HG03039 (cell line): Measurements from ENCODE around the gene LEFTY2.
"Not testable (repeated sequence)": the region's sequence is repeated elsewhere in the genome, so short reads cannot be mapped to it uniquely, and the experiment has no call there.

ENCODE experiments used
- ATAC-seq: cut with Tn5 transposase; IDR thresholded peaks from one replicate; pipeline ENCODE4 v1.9.1; 2021; ENCODE audit warnings: mild to moderate bottlenecking, moderate library complexity; ENCODE audit not compliant: unreplicated experiment

Gene LEFTY2

GRCh38 chr1:225954753-225955152 lies 13.7 kb upstream of the LEFTY2 start:
- ATAC-seq, result no peak

- no peak for ATAC-seq
These were observed 12.3 kb upstream of the LEFTY2 start for GRCh38 chr1:225953315-225953714.

- no peak for ATAC-seq
These were observed 10.0 kb upstream of the LEFTY2 start for GRCh38 chr1:225950905-225951497.

GRCh38 chr1:225949041-225949440 lies 8.0 kb upstream of the LEFTY2 start:
- ATAC-seq, result no peak

DNA sequence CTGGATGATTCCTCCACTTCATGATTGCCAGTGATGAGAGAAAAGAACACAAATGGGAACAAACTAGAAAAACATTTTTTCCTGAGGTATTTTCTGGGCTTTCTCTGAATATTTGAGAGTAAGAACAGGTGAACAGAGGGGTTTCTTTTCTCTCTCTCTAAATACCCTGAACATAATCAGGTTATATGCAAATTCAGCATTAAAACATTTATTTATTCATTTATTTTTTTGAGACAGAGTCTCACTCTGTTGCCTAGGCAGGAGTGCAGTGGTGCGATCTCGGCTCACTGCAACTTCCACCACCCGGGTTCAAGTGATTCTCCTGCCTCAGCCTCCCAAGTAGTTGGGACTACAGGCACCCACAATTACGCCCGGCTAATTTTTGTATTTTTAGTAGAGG lies 5.8 kb upstream of the LEFTY2 start:
- ATAC-seq, result no peak

- ATAC-seq, result no peak
These were observed 5.1 kb upstream of the LEFTY2 start for GRCh38 chr1:225946082-225946620.

DNA sequence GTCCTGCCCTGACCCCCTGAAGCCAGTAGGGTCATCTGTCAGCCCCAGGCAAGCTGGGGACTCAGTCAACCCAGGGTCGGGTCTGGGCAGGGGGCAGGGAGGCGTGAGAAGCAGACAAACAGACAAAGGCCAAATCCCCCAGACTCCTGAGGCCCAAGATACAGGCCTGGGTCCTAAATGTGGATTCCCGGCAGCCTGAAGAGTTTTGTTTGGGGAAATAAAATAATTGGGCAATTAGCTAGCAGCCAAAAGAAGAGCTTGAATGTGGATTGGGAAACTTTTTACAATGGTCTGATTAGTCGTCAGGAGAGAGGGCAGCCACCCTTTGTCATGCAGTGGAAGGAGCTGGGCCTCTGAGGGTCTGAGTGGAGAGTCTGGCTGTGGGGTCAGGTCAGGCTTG lies 4.5 kb upstream of the LEFTY2 start:
- no peak for ATAC-seq

- ATAC-seq, result no peak
These were observed 3.9 kb upstream of the LEFTY2 start for GRCh38 chr1:225944951-225945350.

DNA sequence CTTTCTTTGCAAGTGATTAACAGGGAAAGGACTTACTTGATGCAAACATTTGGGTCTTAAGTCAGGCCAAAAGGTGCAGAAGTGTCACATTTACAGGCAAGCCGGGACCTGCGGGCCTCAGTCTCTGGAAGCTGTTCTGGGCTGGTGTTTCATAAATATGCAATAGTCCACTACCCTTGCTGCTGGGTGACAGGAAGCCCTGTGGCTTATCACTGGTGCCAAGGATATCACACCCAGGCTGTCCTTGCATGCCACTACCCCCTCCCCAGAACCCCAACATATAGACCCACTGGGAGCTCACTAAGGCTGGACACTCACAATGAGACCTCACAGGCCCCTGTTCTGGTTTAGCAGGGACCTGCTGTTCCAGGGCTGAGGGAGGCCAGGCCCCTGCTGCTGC lies 3.4 kb upstream of the LEFTY2 start:
- no peak for ATAC-seq

DNA sequence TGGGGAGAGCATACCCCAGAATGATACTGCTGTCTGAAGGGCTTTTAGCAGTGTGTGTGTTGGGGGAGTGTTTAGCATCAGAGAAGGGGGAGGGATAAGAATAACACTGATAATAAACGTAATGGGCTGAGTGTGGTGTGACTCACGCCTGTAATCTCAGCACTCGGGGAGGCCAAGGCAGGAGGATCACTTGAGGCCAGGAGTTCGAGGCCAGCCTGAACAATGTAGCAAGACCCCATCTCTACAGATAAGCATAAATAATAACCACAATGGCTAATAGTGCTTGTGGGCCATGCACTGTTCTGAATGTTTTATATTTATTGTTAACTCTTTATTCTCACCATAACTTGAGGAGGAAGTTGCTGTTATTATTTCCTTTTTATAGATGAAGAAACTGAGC lies 2.6 kb upstream of the LEFTY2 start:
- no peak for ATAC-seq

- no peak for ATAC-seq
These were observed 1.6 kb upstream of the LEFTY2 start for GRCh38 chr1:225942574-225942973.

DNA sequence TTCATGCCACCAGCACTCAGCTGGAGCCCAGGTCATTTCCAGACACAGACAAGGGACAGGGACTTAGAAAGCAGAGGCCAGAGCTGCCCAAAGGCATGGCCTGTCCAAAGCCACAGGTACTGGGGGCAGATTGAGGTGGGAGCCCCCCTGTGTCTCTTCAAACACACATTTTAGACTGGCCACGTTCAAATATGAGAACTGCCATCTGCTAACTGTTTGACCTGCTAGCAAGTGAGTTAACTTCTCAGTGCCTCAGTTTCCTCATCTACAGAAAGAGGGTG lies 862 bp upstream of the LEFTY2 start:
- no peak for ATAC-seq

DNA sequence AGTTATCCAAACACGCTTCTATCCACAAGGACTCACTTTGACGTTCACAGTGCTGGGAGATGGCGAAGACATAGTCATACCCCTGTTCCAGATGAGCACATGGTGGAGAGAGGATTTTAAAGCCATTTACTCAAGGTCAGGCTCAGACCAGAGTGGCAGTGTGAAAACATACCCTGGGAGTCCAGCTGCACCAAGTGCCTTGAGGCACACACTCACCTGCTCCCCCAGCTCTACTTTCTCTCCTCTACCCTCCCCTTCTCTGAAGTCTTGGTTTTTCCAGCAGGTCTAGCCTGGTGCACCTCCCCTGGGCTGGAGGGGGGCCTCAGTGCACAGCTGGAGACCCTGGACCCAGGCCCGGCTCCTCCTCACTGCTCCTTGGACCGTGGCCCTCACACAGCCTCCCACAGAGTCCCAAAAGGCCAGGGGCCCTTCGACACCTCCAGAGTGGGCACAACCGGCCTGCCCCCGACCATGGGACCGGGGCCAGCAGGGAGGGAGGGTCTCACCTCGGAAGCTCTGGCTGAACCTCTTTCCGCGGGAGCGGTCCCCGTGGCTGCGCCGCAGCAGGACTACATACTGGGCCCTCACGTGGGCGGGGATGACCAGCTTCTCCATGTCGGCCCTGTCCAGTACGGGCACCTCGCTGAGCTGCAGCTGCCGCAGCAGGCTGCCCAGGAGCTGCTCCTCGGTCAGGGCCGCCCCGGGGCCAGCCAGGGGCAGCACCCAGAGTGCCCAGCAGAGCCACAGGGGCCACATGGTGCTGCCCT lies 452 bp downstream of the LEFTY2 start:
- ATAC-seq, result no peak

- not testable (repeated sequence) for ATAC-seq
These were observed 1.1 kb downstream of the LEFTY2 start for GRCh38 chr1:225939939-225940310.

- ATAC-seq, result not testable (repeated sequence)
These were observed 1.7 kb downstream of the LEFTY2 start for GRCh38 chr1:225939097-225939938.

DNA sequence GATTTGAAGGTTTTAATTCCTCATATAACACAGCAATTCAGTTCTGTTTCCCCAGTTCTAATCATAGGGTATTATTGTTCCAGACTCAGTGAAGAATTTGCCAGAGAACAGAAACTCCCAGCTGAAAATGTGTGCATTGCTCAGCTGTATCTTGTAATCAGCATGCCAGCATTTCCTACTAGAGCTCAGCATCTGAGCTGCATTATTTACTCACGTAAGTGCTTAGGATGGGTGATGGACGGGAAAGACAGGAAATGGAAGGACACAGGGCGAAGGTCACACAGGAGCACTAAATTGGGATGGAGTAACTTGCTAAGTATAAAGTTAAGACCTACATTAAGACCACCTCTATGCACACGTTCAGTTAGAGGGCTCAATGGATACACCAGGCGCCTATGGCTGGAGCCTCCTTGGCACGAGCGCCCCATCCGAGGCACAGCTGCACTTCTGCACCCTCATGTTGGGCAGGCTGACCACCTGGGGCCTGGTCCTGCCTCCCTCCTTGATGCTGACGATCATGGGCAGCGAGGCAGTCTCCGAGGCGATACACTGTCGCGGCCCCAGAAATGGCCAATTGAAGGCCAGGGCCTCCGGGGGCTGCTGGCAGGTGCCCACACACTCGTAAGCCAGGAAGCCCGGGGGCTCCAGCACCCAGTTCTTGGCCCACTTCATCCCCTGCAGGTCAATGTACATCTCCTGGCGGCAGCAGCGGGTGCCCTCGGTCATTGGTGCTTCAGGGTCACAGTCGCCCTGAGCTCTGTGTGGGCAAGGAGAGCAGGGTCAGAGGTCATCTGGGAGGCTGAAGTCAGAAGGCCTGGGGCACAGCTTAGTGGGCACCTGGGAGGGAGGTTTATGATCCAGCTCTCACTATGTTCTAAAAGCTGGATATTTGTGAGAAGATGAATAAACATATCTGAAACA lies 3.7 kb downstream of the LEFTY2 start:
- ATAC-seq, result no peak

DNA sequence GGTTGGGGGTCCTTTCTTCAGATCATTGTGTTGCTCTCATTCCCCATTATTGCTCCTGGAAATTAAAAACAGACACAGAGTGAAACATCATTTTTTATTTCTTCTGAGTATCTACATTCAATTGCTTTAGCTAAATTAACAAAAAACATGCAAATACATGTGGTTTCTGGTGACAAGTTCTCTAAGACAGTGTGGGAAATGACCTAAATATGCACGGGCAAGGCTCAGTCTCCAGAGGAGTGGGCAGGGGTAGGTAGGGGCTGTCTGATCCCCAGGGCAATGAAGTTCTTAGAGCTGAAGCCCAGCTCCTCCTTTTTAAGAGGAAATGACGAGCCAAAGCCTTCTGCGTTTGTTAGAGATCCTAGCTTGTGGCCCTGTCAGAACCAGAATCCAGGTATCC lies 4.5 kb downstream of the LEFTY2 start:
- no peak for ATAC-seq

DNA sequence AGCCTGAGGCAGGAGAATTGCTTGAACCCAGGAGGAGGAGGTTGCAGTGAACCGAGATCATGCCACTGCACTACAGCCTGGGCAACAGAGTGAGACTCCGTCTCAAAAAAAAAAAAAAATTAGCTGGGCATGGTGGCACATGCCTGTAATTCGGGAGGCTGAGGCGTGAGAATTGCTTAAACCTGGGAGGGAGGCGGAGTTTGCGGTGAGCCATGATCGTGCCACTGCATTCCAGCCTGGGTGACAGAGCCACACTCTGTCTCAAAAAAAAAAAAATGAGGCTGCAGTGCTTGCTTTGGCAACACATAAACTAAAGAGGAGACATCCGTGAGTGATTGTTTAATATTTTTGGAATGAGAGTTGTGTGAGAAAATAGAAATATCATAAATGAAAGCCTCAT lies 4.9 kb downstream of the LEFTY2 start:
- not testable (repeated sequence) for ATAC-seq

GRCh38 chr1:225934711-225935110 lies 6.3 kb downstream of the LEFTY2 start:
- ATAC-seq, result no peak

GRCh38 chr1:225933072-225933471 lies 7.9 kb downstream of the LEFTY2 start:
- no peak for ATAC-seq
